GM21367 (cell line): ENCODE data around the gene MRPL28.
A peak's percentile ranks its signal among the peaks of the same experiment; 100 is the strongest.
"Not testable (repeated sequence)": the region's sequence is repeated elsewhere in the genome, so short reads cannot be mapped to it uniquely, and the experiment has no call there.

Experiments
- ATAC-seq: cut with Tn5 transposase; IDR thresholded peaks from one replicate; pipeline ENCODE4 v1.9.1; 2021; ENCODE audit not compliant: unreplicated experiment

The MRPL28 gene

DNA sequence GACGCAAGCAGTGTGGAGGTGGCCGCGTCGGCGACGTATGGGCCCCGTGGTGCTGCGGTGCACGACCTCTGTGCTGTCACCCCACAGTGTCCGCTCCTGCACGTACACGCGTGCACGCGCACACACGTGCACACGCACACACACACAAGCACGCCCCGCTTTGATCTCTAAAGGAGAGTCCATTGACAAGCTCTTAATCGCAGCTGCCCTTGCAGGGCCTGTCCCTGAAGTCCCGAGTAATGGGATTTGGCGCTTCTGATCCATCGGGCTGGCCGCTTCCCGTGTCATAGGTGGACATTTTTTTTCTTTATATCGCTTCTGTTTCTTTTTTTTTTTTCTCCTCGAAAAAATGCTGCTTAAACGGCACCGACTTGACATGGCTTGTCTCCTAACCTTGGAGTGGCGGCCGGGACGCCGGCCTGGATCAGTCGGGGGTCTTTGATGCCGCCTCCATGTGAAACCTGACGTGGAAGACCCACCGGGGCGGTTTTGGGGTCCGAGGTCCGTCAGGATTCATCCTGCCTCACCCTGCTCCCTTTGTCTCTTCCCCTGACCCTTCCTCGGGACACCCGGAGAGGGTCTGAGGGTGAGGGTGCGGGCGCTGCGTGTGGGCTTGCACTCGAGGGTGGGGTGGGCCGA is 9.5 kb downstream of the MRPL28 start:
- no peak for ATAC-seq

- no peak for ATAC-seq
These were observed 10.3 kb downstream of the MRPL28 start for GRCh38 chr16:359871-360697.

DNA sequence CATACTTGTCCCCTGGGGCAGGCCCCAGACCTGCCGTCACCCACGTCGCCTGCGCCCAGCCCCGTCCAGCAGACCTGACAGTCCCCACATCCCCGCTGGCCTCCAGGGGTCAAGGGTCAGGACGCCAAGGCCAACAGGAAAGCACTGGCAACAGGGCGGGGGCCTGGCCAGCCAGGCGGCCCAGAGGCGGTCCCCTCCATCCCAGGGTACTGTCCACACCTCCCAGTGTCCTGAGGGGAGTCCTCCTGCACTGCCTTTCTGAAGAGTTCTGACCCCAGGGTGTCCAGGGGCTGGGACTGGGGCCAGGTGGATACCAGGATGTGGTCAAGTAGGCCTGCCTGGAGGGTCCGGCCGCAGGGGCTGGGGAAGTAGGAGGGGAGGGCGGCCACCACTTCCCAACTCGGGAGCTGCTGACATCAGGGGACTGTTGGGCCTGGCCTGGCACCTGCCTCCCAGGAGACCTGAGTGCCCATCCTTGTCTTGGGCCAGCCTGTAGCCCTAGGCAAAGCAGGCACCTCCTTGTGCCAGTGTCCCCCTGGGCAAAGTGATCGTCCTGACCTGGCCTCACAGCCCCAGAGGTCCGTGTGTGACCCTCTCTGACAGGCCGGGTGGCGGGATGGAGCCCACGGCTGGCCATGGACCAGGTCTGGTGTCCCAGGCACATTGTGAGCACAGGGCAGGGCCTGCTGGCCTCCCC is 11.1 kb downstream of the MRPL28 start:
- no peak for ATAC-seq

GRCh38 chr16:356741-357140 is 13.6 kb downstream of the MRPL28 start:
- no peak for ATAC-seq

GRCh38 chr16:354971-355461 is 15.3 kb downstream of the MRPL28 start:
- ATAC-seq: no peak

DNA sequence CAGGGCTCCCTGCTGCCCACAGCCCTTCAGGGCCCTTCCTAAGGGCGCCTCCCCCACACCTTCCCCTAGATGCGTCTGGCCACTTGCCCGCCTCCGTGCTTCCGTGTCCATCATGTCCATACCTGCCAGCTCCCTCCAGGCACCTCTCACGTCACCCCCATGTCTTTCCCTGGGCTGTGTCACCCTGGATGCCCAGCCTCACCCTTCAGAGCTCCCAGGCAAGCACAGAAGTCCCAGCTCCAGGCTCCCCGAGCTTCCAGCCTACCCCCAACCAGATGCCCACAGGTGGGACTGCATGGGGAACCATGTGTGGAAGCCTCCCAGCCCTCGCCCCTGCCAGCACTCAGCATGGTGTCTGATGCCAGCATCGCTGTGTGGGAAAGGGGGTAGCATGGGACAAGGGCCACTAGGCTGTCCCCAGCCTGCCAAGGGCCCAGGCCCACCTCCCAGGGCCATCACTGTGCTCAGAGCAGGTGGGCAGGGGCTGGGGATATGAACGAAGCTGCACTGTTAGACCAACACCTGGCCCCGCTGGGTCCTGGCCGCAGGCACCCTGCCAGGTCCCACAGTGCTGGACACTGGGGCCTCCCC is 16.0 kb downstream of the MRPL28 start:
- ATAC-seq: no peak

- no peak for ATAC-seq
These were observed 16.7 kb downstream of the MRPL28 start for GRCh38 chr16:353404-354290.

DNA sequence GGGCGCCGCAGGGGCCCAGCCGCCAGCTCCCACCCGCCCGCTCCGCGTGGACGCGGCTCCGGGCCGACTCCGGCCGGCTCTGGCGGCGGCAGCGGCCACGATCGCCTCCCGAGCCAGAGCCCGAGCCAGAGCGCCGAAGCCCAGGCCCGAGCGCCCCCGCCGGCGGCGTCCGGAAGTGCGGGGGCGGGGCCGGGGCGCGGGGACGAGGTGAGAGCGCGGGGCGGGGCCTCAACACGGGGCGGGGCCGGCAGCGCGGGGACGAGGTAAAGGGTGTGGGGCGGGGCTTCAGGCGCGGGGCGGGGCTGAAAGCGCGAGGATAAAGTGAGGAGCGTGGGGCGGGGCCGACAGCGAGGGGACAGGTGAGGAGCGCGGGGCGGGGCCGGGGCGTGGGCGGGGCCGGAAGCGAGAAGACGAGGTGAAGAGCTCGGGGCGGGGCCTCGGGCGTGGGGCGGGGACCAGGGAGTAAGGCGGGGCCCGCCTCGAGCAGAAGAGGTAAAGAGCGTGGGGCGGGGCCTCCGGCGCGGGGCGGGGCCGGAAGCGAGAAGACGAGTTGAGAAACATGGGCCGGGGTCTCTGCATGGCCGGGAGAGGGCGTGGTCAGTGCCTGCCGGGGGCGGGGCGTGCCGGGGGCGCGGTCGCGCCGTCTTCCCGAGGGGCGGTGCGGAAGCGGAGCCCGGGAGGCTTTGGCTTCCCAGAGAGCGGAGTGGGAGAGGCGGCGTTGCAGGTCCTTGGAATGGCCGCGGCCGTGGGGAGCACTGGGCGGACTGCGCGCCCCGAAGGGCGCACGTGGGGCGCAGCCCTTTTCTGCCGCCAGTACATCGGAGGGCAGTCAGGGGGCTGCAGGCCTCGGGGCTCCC is 17.6 kb downstream of the MRPL28 start, which contains the start of gene AXIN1:
AXIN1 (minus strand) TSS at position 177 of the 857 bp plus-strand sequence. CDS start 5,698 bp downstream, outside the sequence.
- ATAC-seq: peak; percentile 43

- ATAC-seq: peak; percentile 4
These were observed 18.4 kb downstream of the MRPL28 start for GRCh38 chr16:351804-352520.

DNA sequence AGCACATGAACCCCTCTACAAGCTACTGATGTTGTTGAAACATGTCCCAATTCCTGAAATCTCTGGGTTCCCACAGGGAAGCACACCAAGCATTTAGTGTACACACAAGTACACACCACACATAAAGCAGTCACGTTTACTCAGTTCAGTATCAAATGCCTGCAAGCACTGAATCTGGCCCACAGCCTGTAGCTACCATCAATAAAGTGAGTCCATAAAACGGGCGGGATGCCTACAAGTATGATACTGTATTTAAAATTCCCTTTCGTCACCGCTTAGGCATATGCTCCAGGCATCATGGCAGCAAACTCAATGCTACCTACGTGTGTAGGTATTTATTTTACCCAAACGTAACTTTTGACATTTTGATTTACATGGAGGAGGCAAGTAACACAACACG is 20.1 kb downstream of the MRPL28 start:
- no peak for ATAC-seq

- no peak for ATAC-seq
These were observed 21.1 kb downstream of the MRPL28 start for GRCh38 chr16:349211-349610.

DNA sequence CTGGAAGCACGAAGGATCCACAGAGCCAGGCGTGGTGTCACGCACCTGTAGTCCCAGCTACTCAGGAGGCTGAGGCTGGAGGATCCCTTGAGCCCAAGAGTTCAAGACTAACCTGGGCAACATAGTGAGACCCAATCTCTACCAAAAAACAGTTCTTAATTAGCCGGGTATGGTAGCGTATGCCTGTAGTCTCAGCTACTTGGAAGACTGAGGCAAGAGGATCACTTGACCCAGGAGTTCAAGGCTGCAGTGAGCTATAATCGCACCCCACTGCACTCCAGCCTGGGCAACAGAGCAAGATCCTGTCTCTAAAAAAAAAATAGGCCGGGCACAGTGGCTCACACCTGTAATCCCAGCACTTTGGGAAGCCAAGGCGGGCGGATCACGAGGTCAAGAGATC is 21.8 kb downstream of the MRPL28 start:
- not testable (repeated sequence) for ATAC-seq

GRCh38 chr16:347203-347602 is 23.1 kb downstream of the MRPL28 start:
- ATAC-seq: no peak

GRCh38 chr16:346587-346986 is 23.8 kb downstream of the MRPL28 start:
- no peak for ATAC-seq

GRCh38 chr16:345772-346171 is 24.6 kb downstream of the MRPL28 start:
- no peak for ATAC-seq

DNA sequence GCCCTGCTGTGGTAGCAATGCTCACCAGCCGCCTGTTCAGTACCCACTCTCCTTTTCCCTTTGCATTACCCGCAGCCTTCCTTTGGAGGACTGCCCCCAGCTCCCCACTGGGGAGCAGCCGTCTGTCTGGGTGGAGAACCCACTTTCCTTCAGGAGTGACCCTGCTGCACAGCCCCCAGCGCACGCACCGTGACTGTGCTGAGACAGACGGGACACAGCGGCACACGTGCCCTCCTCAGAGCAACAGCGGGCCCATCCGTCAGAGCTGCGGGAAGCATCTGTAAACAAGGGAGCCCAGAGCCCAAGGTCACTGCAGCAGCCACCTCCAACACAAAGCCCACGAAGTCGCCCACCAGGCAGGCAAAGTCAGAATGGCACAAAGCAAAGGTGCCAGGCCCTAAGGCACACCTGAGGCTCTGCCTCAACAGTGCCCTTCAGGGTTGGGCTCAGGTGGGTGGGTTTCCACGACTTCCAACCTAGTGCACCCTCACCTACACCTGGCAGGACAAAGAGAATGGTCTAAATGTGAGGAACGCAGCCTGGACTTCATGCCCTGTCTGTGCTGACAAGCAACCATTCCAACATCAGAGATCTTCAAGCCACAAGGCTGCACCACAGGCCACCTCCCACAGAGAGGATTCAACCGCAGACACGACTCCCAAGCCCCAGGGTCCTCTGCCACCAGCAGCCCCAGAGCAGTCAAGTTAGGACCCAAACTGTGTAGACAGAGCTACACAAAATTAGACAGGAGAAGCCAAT is 27.7 kb downstream of the MRPL28 start:
- no peak for ATAC-seq

- ATAC-seq: not testable (repeated sequence)
These were observed 28.4 kb downstream of the MRPL28 start for GRCh38 chr16:341974-342336.
